Thyroid gland (tissue), 4 donors: ENCODE results near the gene USP6. TPM values are rescaled to one million over a fixed set of nuclear protein-coding genes. Genes with fewer than 3 reads are reported as not detected.

ENCODE experiments used
- DNase-seq, 2 donors: peaks; one replicate each; pipeline ENCODE4 v3.0.0-alpha.2; 2019
- H3K27ac ChIP-seq, 3 donors: fragments of 200-600 bp; sonication (generic); 1 replicate in 2 of 3; 2 replicates in 1 of 3; pipeline ENCODE4 v1.5.1; 2016 to 2019; ENCODE audit warnings: mild to moderate bottlenecking in 1 of 3, moderate library complexity in 1 of 3
- H3K27me3 ChIP-seq: fragments of 200-600 bp; sonication (generic); one replicate; pipeline ENCODE4 v1.5.1; 2019
- H3K36me3 ChIP-seq, 2 donors: fragments of 200-600 bp; sonication (generic); one replicate each; pipeline ENCODE4 v1.5.1; 2016 to 2019
- H3K4me1 ChIP-seq, 2 donors: fragments of 200-600 bp; sonication (generic); one replicate each; pipeline ENCODE4 v1.5.1; 2017 to 2019
- H3K4me3 ChIP-seq, 3 donors: fragments of 200-600 bp; sonication (generic); replicated peaks in 1 of 3; 1 replicate in 2 of 3; 2 replicates in 1 of 3; pipeline ENCODE4 v1.5.1; 2016; ENCODE audit warnings: mild to moderate bottlenecking in 1 of 3
- H3K9me3 ChIP-seq: fragments of 200-600 bp; sonication (generic); one replicate; pipeline ENCODE4 v1.5.1; 2017
- CTCF ChIP-seq, 6 experiments: fragments of 200-600 bp in 3 of 6; fragments of 450-650 bp in 3 of 6; sonication (generic) in 3 of 6; IDR thresholded peaks; one replicate each; pipeline ENCODE4 v1.5.1; 2016 to 2019; ENCODE audit warnings: antibody characterized with exemption in 6 of 6, mild to moderate bottlenecking in 2 of 6, inconsistent platforms in 1 of 6, moderate library complexity in 1 of 6
- POLR2A ChIP-seq, 2 donors: fragments of 450-650 bp; IDR thresholded peaks; one replicate each; pipeline ENCODE4 v1.6.1; 2017; ENCODE audit warnings: antibody characterized with exemption in 2 of 2, mild to moderate bottlenecking in 2 of 2, moderate library complexity in 1 of 2
- WGBS, 2 donors: methylation state at CpG; one replicate each; pipeline ENCODE4 v1.1.5; 2017; 5-methylcytosine and 5-hydroxymethylcytosine counted together
- intact Hi-C: fragments of 100-400 bp; cut with DNase I; formaldehyde crosslinking; loops from one replicate; pipeline ENCODE4 v1.15.1; 2023
- total RNA-seq, 4 donors: library from RNA; depleted of rRNA; stranded (reverse); fragments of >200 nt; gene quantifications; one replicate each; pipeline ENCODE4 v1.2.3, GENCODE V29; 2016

USP6 gene
- total RNA-seq, 4 donors from 2014 or later = 0.11 to 1.7 (median 0.39) TPM

DNA sequence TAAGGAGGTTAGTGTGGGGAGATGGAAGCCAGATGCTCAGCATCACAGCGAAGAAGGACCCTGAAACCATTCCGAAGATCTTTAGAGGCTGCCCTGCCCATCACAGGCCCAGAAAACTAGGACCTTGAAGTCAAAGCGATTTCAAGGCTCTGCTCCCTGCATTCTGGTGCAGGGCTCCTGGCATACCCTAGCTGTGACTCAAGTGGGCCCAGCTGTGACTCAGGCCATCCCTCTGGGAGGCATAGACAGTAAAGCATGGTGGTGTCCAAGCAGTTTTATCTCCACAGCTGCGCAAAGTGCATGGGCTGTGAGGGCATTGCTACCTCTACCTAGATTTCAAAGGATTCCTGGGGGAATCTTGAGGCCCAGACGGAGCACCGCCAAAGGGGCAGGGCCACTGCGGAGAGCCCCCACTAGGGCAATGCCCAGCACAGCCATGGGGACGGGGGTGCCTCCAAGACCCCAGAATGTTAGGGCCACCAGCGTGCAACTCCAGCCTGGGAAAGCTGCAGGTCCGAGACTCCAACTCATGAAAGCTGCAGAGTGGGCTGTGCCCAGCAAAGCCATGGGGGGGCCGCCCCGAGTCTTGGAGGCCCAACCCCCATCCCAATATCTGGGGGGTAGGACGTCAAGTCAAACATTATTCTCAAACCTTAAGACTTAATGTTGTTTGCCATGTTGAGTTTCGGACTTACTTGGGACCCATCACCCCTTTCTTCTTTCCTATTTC lies 87.5 kb downstream of the USP6 start:
- H3K27me3 ChIP-seq = no peaks in the 10 kb centered on the region
- intact Hi-C loops = no loop called here
- H3K36me3 ChIP-seq = no peaks in the 10 kb centered on the region
- H3K9me3 ChIP-seq = no peaks in the 10 kb centered on the region
- H3K4me3 ChIP-seq = no peak overlapping the region
- no peaks in the 10 kb centered on the region for H3K4me1 ChIP-seq
- no peak for TF ChIP-seq POLR2A (IDR thresholded peaks at IDR 0.05)
- no peak for TF ChIP-seq CTCF (IDR thresholded peaks at IDR 0.05)
- WGBS, 2 donors = 94 to 98% methylated on average over 10 to 14 of the region's 14 CpGs
- no peak for DNase-seq
- no peak overlapping the region for H3K27ac ChIP-seq

GRCh38 chr17:5203908-5204294 lies 88.1 kb downstream of the USP6 start:
- Histone ChIP-seq H3K27me3 (no peaks in the 10 kb centered on the region), H3K4me1 (no peaks in the 10 kb centered on the region), H3K36me3 (no peaks in the 10 kb centered on the region), H3K4me3 (no peak overlapping the region), H3K9me3 (no peaks in the 10 kb centered on the region), H3K27ac (no peak overlapping the region)
- TF ChIP-seq CTCF (IDR thresholded peaks at IDR 0.05) (no peak), POLR2A (IDR thresholded peaks at IDR 0.05) (no peak)
- intact Hi-C loops = no loop called here
- 100% methylated on average over 1 of the region's 1 CpG for WGBS, 2 donors
- DNase-seq = no peak

GRCh38 chr17:5209396-5209795 lies 93.6 kb downstream of the USP6 start:
- H3K9me3 ChIP-seq = no peaks in the 10 kb centered on the region
- no peaks in the 10 kb centered on the region for H3K4me1 ChIP-seq
- intact Hi-C loops = no loop called here
- H3K4me3 ChIP-seq = no peak overlapping the region
- H3K27me3 ChIP-seq = no peaks in the 10 kb centered on the region
- WGBS, 2 donors = 67 to 92% methylated on average over 3 of the region's 3 CpGs
- no peak overlapping the region for H3K27ac ChIP-seq
- H3K36me3 ChIP-seq = no peaks in the 10 kb centered on the region
- TF ChIP-seq CTCF (IDR thresholded peaks at IDR 0.05) (no peak), POLR2A (IDR thresholded peaks at IDR 0.05) (no peak)
- DNase-seq = no peak

DNA sequence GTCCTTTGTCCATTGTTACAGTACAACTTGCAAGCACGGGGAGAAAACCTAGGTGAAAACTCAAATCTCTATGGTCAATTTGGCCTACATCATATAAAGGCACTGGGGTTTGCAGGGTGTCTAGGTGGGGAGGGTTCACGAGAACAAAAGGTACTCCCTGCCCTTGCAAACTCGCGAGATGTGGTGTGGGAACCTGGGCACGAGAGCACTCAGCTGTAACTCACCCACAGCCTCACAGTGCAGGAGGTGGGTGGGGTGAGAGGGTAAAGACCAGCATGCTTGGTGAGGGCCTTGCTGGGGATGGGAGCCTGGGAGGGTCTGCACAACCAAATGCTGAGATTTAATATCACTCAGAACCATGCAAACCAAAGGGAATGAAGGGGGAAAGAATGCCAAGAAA lies 94.3 kb downstream of the USP6 start:
- intact Hi-C loops = loop anchor here (10.0 kb wide), 1 partner anchor 65 kb away; no protein-coding TSS in a partner anchor
- H3K4me3 ChIP-seq = no peak overlapping the region
- TF ChIP-seq CTCF (IDR thresholded peaks at IDR 0.05) (no peak), POLR2A (IDR thresholded peaks at IDR 0.05) (no peak)
- H3K36me3 ChIP-seq = no peaks in the 10 kb centered on the region
- no peaks in the 10 kb centered on the region for H3K27me3 ChIP-seq
- no peaks in the 10 kb centered on the region for H3K4me1 ChIP-seq
- 82 to 98% methylated on average over 5 of the region's 5 CpGs for WGBS, 2 donors
- no peaks in the 10 kb centered on the region for H3K9me3 ChIP-seq
- DNase-seq = no peak
- no peak overlapping the region for H3K27ac ChIP-seq

- Histone ChIP-seq H3K9me3 (no peaks in the 10 kb centered on the region), H3K4me1 (no peaks in the 10 kb centered on the region), H3K27me3 (no peaks in the 10 kb centered on the region), H3K4me3 (no peak overlapping the region), H3K36me3 (peaks cover 0 to 4% of the 10 kb centered on the region in 2 donors), H3K27ac (no peak overlapping the region)
- intact Hi-C loops = loop anchor here (10.0 kb wide), 1 partner anchor 64 kb away; no protein-coding TSS in a partner anchor
- 89 to 91% methylated on average over 8 of the region's 8 CpGs for WGBS, 2 donors
- TF ChIP-seq CTCF (IDR thresholded peaks at IDR 0.05) (no peak), POLR2A (IDR thresholded peaks at IDR 0.05) (no peak)
- no peak for DNase-seq
Observed at GRCh38 chr17:5210614-5211252, 94.9 kb downstream of the USP6 start.
